NCI-H460 (cell line): ENCODE data around the gene PPP1R12B. TPM values are rescaled to one million over a fixed set of nuclear protein-coding genes. Genes with fewer than 3 reads are reported as not detected.
"Not testable (repeated sequence)": the region's sequence is repeated elsewhere in the genome, so short reads cannot be mapped to it uniquely, and the experiment has no call there.

ENCODE experiments used
- DNase-seq: peaks from one replicate; pipeline ENCODE4 v3.0.0-alpha.2; 2016; ENCODE audit warnings: low read depth; ENCODE audit errors: extremely low read depth
- total RNA-seq: library from RNA; depleted of rRNA; stranded (reverse); fragments of >200 nt; shearing (Covaris generic); gene quantifications from 2 replicates; pipeline ENCODE4 v1.2.3, GENCODE V29; 2014

Gene PPP1R12B
- total RNA-seq, 1 experiment from 2014 or later, result 16.6 TPM

DNA sequence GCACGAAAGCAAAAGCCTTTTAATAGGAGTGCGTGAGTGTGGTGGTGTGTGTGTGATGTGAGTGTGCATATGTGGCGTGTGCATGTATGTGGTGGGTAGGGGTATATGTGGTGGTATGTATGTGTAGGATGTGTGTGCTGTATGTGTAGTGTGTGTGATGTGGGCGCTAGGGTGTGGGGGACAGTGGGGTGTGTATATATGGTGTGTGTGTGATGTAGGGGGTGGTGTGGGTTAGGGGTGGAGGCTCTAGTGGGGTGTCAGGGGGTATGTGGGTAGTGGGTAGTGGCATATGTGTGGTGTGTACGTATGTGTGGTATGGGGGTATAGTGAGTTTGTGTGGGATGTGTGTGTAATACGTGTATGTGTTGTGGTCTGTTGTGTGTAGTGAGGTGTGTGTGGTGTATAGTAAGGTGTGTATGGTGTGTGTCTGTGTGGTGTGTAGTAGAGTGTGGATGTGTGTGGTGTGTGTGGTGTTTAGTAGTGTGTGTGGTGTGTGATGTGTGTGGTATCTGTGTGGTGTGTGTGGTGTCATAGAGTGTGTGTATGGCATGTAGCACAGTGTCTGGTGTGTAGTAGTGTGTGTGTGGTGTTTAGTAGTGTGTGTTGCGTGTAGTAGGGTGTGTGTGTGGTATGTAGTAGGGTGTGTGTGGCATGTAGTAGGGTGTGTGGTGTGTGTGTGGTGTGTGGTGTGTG is 275.7 kb downstream of the PPP1R12B start:
- DNase-seq, result no peak

DNA sequence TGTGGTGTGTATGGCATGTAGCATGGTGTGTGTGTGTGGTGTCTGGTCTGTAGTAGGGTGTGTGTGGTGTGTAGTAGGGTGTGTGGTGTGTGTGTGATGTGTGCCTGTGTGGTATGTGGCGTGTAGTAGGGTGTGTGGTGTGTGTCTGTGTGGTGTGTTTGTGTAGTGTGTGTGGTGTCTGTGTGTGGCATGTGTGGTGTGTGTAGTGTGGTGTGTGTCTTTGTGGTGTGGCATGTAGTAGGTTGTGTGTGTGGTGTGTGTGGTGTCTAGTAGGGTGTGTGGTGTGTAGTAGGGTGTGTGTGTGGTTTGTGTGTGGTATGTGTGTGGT is 276.2 kb downstream of the PPP1R12B start:
- DNase-seq, result no peak

DNA sequence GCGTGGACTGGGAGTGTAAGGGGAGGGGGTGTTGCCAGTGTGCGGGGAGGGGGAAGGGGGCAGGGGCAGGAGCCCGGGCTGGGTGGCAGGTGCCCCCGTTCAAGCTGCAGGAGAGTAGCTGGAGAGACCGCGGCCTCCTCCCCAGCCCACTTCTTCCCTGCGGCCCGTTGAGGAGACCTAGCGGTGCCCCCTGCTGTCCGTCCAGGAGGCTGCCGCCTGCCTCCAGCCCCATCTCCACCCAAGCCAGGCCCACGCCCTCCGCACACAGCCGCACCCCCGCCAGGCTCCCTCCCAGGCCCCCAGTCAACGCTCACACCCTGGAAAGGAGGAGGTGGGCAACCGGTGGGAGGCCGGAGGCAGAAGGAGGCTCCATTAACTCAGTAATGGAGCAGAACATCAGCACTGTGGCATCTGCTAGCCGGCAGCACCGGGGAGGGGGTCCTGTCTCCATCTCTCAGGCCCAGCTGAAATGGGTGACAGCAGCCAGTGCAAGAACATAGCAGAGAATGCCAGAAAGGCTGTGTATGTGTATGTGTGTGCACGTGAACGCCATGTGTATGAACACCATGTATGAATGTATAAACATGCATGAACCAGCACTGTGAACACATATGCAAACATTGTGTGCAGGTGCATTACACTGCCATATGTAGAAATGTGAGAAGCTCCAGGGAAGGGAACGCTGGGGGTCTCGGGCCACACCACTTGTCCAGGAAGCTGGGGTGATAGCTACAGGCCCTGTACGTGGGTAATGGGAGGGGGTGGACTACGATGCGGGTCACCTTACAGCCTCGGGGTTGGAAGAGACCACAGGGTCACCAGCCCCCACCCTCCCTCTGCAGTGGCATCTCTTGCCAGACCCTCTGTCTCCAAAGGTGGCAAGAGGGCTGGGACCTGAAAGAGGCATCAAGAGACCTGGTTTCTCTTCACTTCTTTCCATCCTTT is 277.2 kb downstream of the PPP1R12B start:
- DNase-seq, result peak; percentile 75

DNA sequence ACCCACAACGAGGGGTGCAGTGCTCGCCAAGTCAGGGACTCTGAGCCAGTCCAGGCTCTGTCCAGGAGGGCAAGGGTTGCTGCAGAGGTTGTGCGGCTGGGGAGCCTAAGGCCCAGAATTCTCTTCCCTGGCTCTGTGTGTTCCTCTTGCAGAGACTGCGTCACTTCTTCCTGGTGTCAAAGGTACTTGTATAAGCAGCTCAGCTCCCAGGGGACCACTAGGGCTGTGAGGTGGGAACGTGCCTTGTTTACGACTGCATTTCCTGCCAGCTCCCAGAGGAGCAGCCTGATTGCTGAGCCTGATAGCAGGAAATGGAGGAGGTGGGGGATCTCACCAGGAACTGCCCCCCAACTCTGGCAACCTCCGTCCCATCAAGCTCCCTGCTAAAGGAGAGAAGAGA is 278.5 kb downstream of the PPP1R12B start:
- DNase-seq, result not testable (repeated sequence)

DNA sequence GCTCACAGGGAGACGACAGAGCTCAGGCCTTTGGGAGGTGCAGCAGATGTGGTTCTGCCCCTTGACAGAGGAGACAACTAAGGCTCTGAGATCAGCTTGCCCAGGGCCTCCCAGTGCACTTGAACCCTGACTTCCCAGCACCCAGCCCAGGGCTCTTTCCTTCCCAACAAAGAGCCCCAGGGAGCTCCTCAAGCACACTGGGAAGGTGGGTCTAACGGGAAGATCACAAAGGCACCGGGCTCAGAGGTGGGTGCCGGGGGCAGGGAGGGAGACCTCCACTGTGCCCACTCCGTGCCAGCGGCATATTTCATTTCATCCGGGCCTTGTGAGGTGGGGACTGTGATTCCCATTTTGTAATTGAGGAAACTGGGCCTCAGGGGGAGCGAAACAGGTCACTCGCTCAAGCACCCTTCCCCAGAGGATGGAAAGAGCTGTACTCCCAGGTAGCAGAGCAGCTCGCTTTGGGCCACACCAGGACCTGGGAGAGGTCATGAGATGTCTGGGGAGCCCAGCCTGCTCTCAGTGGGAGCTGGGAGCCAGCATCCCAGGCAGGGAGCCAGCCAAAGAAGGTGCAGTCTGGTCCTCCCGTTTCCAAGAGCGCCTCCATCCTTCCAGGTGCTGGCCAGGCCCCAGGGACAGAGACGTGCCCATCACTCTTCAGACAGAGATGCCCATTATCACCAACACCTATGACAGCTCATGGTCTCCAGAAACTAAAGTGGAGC is 279.5 kb downstream of the PPP1R12B start:
- DNase-seq, result no peak

DNA sequence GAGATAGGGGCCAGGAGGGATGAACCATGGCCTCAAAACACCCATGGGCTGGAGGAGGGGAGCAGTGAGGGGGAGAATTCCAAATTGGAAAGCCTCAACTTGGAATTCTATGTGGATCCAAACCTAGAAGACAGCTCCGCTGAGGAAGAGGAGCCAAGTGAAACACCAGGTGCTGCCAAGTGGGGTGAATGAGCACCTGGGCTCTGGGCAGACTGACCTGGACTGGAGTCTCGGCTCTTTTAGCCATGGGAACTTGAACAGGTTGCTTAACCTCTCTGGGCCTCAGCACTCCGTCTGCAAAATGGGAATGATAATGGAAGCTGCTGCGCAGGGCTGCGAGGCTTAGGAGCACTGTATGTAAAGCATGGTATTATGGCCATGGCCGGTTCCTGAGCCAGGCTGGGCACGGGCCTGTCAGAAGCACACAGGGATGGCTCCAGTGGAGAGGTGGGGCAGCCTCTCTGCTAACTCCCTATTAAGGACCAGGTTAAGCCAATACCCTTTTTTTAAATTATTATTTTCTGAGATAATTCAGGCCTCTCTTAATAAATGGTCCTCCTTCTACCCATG is 280.2 kb downstream of the PPP1R12B start:
- no peak for DNase-seq

DNA sequence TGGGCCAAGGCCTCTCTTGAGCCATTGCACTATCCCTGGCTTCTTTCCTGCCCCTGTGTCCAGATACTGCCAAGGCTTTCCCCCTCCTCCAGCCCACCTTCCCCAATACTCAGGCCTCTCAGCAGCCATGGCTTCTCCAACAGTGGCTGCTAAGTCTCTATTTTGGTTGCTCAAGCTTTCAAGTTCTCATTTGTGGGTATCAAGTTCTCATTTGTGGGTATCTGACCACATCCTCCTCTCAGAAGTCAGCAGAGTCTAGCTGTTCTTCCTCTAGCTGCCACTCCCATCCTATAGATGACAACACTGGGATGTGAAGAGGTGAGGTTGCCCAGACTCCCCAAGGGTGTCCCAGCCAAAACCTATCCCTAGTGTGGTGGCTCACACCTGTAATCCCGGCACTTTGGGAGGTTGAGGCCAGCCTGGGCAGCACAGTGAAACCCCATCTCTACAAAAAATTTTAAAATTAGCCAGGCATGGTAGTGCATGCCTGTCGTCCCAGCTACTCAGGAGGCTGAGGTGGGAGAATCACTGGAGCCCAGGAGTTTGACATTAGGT is 280.8 kb downstream of the PPP1R12B start:
- not testable (repeated sequence) for DNase-seq

DNA sequence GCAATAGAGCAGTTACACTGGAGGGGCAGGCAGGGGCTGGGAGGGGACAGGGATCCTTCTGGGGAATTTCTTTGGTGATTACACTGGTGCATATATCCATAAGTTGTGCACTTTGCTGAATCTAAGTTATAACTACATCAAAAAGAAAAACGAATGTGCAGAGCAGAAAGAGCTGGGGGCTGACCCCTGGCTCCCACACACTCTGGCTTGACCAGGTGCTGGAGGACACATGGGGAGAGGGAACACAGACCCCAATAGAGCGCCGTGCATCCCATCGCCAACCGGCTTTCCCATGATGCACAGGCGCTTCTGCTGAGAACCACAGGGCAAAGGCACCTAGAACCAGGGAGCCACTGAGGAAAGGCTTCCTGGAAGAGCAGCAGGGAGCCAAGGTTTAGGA is 281.6 kb downstream of the PPP1R12B start:
- not testable (repeated sequence) for DNase-seq

DNA sequence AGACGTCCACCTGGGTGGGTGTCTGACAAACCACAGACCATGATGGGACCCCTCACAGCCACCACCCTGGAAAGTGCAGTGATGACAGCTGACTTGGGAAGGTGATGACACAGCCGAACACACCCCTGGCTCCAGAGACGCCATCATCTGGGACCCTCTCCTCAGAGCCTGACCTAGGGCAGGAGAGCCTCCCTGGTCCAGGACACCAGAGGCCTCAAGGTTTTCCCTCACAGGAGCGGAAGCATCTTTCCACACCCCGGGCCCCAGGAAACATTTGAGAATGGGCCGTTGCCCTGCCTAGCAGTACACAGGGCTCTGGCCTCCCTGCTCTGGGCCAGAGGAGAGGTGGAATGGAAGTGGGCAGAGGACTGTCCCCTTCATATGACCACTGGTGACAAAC is 282.0 kb downstream of the PPP1R12B start:
- DNase-seq, result no peak

DNA sequence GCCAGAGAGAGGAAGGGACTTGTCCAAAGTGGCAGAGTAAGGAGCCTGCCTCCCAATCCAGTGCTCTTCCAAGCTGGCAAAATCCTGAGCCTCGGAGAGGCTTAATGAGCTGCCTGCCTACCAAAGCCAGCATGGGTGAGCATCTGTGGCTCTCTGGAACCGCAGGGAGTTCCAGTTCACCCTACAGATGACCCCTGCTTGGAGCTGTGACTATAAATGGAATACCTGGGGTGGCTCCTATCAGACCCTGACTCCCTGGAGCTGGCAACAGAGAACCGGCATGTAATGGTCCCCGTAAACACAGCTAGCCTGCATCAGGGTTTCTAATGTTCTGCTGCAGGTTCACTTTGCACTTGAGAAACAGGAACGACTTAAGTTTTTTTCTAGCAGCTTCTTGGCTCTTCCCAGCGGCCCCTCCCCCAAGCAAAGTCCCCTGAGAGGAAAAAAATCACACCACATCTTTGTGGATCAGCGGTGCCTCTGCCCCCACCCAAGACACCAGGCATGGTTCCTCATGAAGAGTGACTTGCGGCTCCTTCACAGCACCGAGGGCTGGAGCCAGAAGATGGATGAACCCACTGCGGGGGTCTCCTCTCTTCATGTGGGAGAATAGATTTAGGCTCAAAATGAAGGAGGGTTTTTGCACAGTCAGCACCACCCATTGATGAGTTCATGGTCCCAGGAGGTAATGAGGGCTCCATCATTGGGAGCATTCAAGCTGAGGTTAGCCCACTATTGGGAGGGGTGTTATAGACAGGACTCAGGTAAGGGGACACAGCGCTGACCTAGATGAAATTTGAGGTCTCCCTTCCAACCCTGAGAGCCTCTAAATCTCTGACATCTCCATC is 282.8 kb downstream of the PPP1R12B start:
- no peak for DNase-seq

DNA sequence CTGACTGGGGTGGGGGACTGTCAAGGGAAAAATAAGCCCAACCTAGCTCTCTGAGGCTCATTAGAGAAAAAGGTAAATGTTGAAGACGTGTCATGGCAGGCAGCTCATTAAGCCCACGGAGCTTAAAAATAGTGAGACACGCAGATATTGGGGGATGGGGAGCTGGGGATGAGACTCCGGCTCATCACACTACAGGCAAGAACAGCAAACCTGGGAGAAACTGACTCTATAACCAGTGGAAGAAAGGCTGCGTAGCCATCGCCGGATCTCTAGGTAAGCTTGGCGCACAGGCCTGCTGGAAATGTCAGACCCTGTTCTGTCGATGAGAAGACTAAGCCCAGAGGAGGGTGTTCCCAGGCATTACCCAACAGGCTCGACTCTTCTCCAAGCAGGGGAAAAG is 283.7 kb downstream of the PPP1R12B start:
- DNase-seq, result no peak

DNA sequence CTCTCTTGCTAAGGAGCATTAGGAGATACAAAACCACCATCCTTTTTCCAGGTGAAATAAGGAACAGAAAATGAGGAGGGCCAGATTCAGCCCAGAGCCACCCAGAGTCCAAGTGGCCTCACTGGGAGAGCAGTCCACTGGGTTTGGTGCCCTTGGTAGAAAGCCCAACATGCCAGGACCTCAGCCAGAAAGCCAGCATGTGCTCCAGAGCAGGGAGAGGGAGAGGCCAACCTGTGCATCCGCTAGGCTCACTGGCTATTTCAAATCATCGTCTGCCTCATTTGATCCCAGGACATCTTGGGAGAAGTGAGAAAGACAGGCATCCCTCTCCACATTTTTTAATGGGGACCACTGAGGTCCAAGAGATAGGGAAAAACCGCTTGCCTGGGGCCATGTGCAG is 287.7 kb downstream of the PPP1R12B start:
- DNase-seq, result not testable (repeated sequence)

DNA sequence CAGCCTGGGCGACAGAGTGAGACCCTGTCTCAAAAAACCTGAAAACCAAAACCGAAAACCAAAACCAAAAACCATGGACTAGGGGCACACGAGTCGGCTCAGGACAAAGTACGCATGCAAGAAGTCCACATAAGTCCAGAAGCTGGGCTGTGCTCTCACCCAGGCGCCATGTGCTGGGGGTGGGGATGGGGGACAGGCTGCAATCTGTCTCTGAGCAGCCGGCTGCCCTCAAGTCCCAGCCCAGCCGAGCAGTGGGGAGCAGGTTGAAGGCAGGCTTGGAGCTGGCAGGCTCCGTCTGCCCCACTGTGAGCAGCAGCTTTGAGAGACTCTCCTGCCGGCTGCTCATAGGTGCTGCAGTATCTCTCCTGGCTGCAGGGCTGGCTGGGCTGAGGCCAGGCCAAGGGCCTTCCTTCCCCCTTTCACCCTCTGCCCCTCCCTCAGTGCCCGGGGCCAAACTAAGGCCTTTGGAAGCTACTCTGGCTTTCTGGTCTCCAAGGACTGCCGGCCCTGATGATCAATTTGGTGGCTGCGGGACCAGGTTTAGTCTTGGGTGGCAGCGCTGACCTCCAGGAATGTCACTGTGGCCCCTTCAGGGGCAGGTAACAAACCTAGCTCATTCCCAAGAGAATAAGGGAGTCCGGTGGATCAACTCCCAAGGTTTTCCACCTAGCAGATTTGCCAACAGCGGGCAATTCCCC is 289.0 kb downstream of the PPP1R12B start:
- not testable (repeated sequence) for DNase-seq

DNA sequence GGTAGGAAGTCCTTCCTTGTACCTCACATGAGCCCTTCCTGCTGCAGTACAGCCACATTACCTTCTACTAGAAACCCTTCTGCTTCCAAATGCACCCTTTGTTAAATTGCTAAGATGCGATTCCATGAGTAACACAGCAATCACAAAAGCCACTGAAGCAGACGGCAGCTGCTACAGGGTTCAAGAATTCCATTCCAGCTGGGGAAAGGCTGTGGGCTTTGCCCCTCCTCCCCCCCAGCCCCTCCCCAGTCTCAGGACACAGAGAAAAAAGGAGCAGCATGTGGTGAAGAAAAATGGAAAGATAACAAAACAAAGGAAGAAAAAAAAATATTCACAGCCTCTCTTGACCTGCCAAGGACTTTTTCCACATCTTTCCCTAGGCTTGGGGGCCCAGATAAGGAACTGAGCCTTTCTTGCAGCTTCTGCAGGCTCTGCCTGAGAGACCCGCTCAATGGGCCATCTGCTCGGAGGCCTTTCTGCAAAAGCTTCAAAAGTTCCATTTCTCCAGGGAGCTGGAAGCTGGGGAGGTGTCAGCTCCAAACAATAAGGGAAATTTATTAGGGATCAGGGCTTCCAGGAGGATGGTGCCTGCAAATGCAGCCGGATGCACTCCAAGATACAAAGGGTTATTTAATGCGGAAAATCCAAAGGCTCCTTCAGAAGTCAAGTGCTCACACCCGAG is 289.7 kb downstream of the PPP1R12B start:
- no peak for DNase-seq

DNA sequence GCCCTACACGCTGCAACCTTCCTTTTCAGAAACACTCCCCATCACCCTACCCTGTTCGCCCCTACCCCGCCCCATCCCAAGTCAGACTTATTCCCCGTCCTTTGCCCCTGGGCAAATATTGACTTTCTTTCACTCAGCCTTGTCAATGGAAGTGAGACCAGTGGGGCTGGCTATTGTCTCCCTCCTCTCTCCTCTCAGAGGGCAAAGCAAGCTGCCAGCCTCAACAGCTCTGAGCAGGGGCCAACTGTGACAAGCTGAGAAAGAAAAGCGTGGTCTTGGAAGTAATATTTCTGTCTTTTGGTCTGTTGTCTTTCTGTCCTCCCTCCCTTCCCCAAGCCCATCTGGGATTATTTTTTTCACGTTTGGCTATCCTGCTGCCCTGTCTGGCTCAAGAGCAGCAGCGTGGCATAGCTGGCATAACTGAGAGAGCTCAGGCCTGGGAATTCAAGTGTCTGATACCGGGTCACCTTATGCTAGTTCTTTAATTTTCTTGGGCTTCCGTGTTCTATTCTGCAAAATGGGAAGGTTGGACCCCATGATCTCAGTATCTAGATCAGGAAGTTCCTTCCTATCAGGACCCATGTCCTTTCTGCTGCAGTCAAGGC is 290.3 kb downstream of the PPP1R12B start:
- not testable (repeated sequence) for DNase-seq

DNA sequence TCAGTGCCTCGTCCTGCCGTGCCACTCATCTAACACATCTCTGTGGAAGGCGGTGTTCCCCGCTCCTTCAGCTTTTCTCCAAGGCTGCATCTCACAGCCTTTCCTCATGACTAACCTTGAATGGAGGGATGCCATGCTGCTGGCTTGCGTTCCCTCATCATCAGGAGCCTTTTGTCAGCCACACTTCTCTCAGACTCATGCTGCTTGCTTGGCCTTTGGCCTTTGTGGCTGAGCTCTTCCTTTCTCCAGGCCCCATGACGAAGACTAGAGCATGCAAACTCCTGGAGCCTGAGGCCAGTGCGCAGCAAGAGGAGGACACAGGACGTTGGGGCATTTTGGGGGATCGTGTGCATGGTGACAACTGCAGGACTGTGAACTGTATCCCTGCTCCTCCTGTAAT is 291.0 kb downstream of the PPP1R12B start:
- DNase-seq, result no peak

DNA sequence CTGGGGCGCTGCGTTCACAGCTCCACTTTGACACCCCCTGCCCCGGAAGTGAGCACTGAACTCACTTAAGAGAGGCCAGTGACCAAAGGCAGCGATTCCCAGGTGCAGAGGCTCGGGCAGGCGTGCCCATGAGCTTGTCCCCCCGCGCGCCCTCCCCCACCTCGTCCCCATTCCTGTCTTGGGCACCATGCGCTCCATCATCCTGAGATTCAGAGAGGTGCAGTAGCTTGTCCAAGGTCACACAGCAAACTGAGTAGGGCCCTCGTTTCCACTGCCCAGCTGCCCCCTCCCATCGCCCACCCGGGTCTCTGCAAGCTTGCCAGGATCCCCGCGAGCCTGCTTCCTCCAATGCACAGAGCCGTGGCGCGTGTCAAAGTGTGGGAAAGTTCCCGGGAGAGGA is 293.7 kb downstream of the PPP1R12B start:
- DNase-seq, result no peak
